HepG2 (cell line): Measurements from ENCODE around the gene SMG5. TPM values are rescaled to one million over a fixed set of nuclear protein-coding genes. Genes with fewer than 3 reads are reported as not detected.

Source experiments
- BATF2 ChIP-seq: sonication (generic); formaldehyde crosslinking; IDR thresholded peaks from 2 replicates; pipeline ENCODE4 v1.8.0; 2022; ENCODE audit warnings: mild to moderate bottlenecking, missing genetic modification reagents, moderate library complexity
- BRCA1 ChIP-seq: sonication (generic); formaldehyde crosslinking; IDR thresholded peaks from 2 replicates; pipeline ENCODE4 v1.4.0; 2020; ENCODE audit warnings: missing genetic modification reagents
- HHEX ChIP-seq: IDR thresholded peaks from 2 replicates; pipeline ENCODE4 v1.6.1; 2016; ENCODE audit warnings: control low read depth
- JUN ChIP-seq: sonication (generic); formaldehyde crosslinking; IDR thresholded peaks from 2 replicates; pipeline ENCODE4 v1.4.0; 2020; ENCODE audit warnings: mild to moderate bottlenecking, missing genetic modification reagents
- KLF6 ChIP-seq: IDR thresholded peaks from 2 replicates; pipeline ENCODE4 v1.8.0; 2016; ENCODE audit warnings: missing biosample characterization, missing genetic modification reagents
- MBD4 ChIP-seq: IDR thresholded peaks from 2 replicates; pipeline ENCODE4 v1.6.1; 2012; ENCODE audit warnings: low read length, inconsistent platforms, borderline replicate concordance
- MIXL1 ChIP-seq: IDR thresholded peaks from 2 replicates; pipeline ENCODE4 v1.6.1; 2016
- NFE2L2 ChIP-seq: fragments of 150-350 bp; IDR thresholded peaks from 2 replicates; pipeline ENCODE4 v1.6.1; 2014; ENCODE audit warnings: low read length
- RBFOX2 ChIP-seq: fragments of 200-400 bp; formaldehyde crosslinking; IDR thresholded peaks from 2 replicates; pipeline ENCODE4 v1.6.1; 2017; ENCODE audit warnings: low read depth, mild to moderate bottlenecking, low read length
- SALL1 ChIP-seq: sonication (generic); formaldehyde crosslinking; IDR thresholded peaks from 2 replicates; pipeline ENCODE4 v1.8.0; 2022; ENCODE audit warnings: mild to moderate bottlenecking, missing genetic modification reagents
- SCMH1 ChIP-seq: sonication (generic); formaldehyde crosslinking; IDR thresholded peaks from 2 replicates; pipeline ENCODE4 v1.9.0; 2021; ENCODE audit warnings: missing genetic modification reagents, mild to moderate bottlenecking, borderline replicate concordance
- ZIK1 ChIP-seq: sonication (generic); formaldehyde crosslinking; IDR thresholded peaks from 2 replicates; pipeline ENCODE4 v1.5.0; 2020; ENCODE audit warnings: mild to moderate bottlenecking, low read depth, missing genetic modification reagents, borderline replicate concordance
- ZNF20 ChIP-seq: sonication (generic); formaldehyde crosslinking; IDR thresholded peaks from 2 replicates; pipeline ENCODE4 v1.4.0; 2020; ENCODE audit warnings: mild to moderate bottlenecking, moderate library complexity, missing genetic modification reagents
- ZNF207 ChIP-seq: fragments of 450-650 bp; IDR thresholded peaks from 2 replicates; pipeline ENCODE4 v1.6.1; 2016; ENCODE audit warnings: antibody characterized with exemption, borderline replicate concordance
- ZNF510 ChIP-seq: sonication (generic); formaldehyde crosslinking; IDR thresholded peaks from 2 replicates; pipeline ENCODE4 v1.4.0; 2020; ENCODE audit warnings: low read depth, mild to moderate bottlenecking, missing genetic modification reagents
- ZNF512B ChIP-seq: sonication (generic); formaldehyde crosslinking; IDR thresholded peaks from 2 replicates; pipeline ENCODE4 v1.5.1; 2020; ENCODE audit warnings: missing genetic modification reagents, mild to moderate bottlenecking, borderline replicate concordance
- ZNF530 ChIP-seq: sonication (generic); formaldehyde crosslinking; IDR thresholded peaks from 2 replicates; pipeline ENCODE4 v1.5.0; 2020; ENCODE audit warnings: low read depth, mild to moderate bottlenecking, missing genetic modification reagents
- ZNF543 ChIP-seq: sonication (generic); formaldehyde crosslinking; IDR thresholded peaks from 2 replicates; pipeline ENCODE4 v1.4.0; 2020; ENCODE audit warnings: mild to moderate bottlenecking, missing genetic modification reagents
- ZNF615 ChIP-seq: sonication (generic); formaldehyde crosslinking; IDR thresholded peaks from 2 replicates; pipeline ENCODE4 v1.5.0; 2020; ENCODE audit warnings: mild to moderate bottlenecking, missing genetic modification reagents, borderline replicate concordance
- ZNF749 ChIP-seq: sonication (generic); formaldehyde crosslinking; IDR thresholded peaks from 2 replicates; pipeline ENCODE4 v1.8.0; 2022; ENCODE audit warnings: mild to moderate bottlenecking, missing genetic modification reagents, moderate library complexity, borderline replicate concordance
- ZNF761 ChIP-seq: sonication (generic); formaldehyde crosslinking; conservative IDR thresholded peaks from 2 replicates; pipeline ENCODE4 v1.4.0; 2020; ENCODE audit warnings: mild to moderate bottlenecking, missing genetic modification reagents
- ZNF781 ChIP-seq: sonication (generic); formaldehyde crosslinking; IDR thresholded peaks from 2 replicates; pipeline ENCODE4 v1.5.1; 2020; ENCODE audit warnings: borderline replicate concordance, mild to moderate bottlenecking, missing genetic modification reagents; ENCODE audit errors: not compliant biosample characterization
- ZSCAN30 ChIP-seq: sonication (generic); formaldehyde crosslinking; IDR thresholded peaks from 2 replicates; pipeline ENCODE4 v1.5.0; 2020; ENCODE audit warnings: mild to moderate bottlenecking, missing genetic modification reagents
- polyA plus RNA-seq, 8 experiments: library from polyadenylated mRNA; depleted of rRNA in 3 of 8; stranded (reverse) in 7 of 8; unstranded in 1 of 8; fragments of >200 nt; fragmentation: Illumina TruSeq in 4 of 8; extraction: Trizol in 4 of 8; gene quantifications; 2 replicates each; pipeline versions ENCODE4 v1.2.1 to v1.2.3, GENCODE V29; 2011 to 2016; ENCODE audit warnings: low read depth in 4 of 8, missing spikeins in 1 of 8, mixed read lengths in 1 of 8; ENCODE audit not compliant: insufficient read depth in 1 of 8
- total RNA-seq, 5 experiments: library from RNA; depleted of rRNA; stranded (reverse); fragments of >200 nt; fragmentation: Illumina TruSeq; extraction: Trizol; gene quantifications; 2 replicates each; pipeline ENCODE4 v1.2.3, GENCODE V29; 2016; ENCODE audit warnings: low read depth in 1 of 5
- TF ChIP-seq, protein P1 (sequence below): IDR thresholded peaks from 2 replicates; pipeline ENCODE4 v1.6.1; 2016; ENCODE audit warnings: low read depth
- TF ChIP-seq, protein P2 (sequence below): sonication (generic); formaldehyde crosslinking; IDR thresholded peaks from 2 replicates; pipeline ENCODE4 v1.5.0; 2020; ENCODE audit warnings: mild to moderate bottlenecking, missing genetic modification reagents

SMG5 gene
- total and polyA plus RNA-seq, 2 of the 13 experiments (the other 11 are each of a cell fraction or from before 2014, with no cell fraction given): 50.5 to 84.0 TPM

DNA sequence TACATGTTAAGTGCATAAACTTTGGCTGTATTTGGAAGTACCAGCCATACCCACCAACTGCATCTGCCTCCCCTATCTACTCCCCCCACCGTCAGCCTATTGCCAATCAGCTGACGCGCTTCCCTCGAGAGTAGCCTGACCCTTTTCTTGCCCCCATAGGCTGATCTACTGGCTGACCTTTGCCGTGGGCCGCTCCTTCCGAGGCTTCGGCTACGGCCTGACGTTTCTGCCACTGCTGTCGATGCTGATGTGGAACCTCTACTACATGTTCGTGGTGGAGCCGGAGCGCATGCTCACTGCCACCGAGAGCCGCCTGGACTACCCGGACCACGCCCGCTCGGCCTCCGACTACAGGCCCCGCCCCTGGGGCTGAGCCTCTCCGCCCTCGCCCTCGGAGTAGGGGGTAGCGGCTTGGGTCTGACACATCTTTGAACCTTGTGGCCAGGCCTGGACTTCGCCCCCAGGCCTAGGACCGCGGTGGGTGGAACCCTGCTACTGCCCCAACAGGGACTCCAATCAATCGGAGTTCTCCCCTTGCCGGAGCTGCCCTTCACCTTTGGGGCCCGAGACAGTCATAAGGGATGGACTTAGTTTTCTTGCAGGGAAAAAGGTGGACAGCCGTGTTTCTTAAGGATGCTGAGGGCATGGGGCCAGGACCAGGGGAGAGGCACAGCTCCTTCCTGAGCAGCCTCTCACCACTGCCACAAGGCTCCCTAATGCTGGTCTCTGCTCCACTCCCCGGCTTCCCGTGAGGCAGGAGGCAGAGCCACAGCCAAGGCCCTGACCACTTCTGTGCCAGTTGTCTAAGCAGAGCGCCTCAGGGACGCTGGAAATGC is 8.8 kb upstream of the SMG5 start (continued):
- peak; percentile 78 for TF ChIP-seq SALL1 (CRISPR knock-in tag)
- TF ChIP-seq ZNF761 (CRISPR knock-in tag): no peak
- no peak; the same call in 1 of the 2 replicates for TF ChIP-seq ZNF543 (CRISPR knock-in tag)
- no peak for TF ChIP-seq NFE2L2
- TF ChIP-seq ZNF207: no peak
- TF ChIP-seq ZNF530 (CRISPR knock-in tag): no peak
- TF ChIP-seq KLF6 (CRISPR knock-in tag): peak; percentile 26; the same call in 1 of the 2 replicates
- peak; percentile 41 for TF ChIP-seq MIXL1
- peak; percentile 87 for TF ChIP-seq RBFOX2
- no peak for TF ChIP-seq HHEX (CRISPR knock-in tag)
- TF ChIP-seq ZNF20: no peak
- no peak for TF ChIP-seq ZNF512B (CRISPR knock-in tag)
- no peak for TF ChIP-seq ZSCAN30 (CRISPR knock-in tag)
- TF ChIP-seq ZNF615 (CRISPR knock-in tag): no peak; the same call in 1 of the 2 replicates
- TF ChIP-seq BRCA1 (CRISPR knock-in tag): peak; percentile 64; the same call in 1 of the 2 replicates
- TF ChIP-seq ZIK1 (CRISPR knock-in tag): no peak
- TF ChIP-seq ZNF781 (CRISPR knock-in tag): peak; percentile 78
- no peak for TF ChIP-seq MBD4
- TF ChIP-seq, protein P1, sequence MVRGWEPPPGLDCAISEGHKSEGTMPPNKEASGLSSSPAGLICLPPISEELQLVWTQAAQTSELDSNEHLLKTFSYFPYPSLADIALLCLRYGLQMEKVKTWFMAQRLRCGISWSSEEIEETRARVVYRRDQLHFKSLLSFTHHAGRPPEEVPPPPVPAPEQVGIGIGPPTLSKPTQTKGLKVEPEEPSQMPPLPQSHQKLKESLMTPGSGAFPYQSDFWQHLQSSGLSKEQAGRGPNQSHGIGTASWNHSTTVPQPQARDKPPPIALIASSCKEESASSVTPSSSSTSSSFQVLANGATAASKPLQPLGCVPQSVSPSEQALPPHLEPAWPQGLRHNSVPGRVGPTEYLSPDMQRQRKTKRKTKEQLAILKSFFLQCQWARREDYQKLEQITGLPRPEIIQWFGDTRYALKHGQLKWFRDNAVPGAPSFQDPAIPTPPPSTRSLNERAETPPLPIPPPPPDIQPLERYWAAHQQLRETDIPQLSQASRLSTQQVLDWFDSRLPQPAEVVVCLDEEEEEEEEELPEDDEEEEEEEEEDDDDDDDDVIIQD: peak; percentile 74; the same call in 1 of the 2 replicates
- no peak for TF ChIP-seq BATF2
- TF ChIP-seq, protein P2, sequence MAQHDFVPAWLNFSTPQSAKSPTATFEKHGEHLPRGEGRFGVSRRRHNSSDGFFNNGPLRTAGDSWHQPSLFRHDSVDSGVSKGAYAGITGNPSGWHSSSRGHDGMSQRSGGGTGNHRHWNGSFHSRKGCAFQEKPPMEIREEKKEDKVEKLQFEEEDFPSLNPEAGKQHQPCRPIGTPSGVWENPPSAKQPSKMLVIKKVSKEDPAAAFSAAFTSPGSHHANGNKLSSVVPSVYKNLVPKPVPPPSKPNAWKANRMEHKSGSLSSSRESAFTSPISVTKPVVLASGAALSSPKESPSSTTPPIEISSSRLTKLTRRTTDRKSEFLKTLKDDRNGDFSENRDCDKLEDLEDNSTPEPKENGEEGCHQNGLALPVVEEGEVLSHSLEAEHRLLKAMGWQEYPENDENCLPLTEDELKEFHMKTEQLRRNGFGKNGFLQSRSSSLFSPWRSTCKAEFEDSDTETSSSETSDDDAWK: no peak
- no peak for TF ChIP-seq SCMH1 (CRISPR knock-in tag)
- TF ChIP-seq ZNF510 (CRISPR knock-in tag): no peak
- TF ChIP-seq ZNF749: peak; percentile 84; the same call in 1 of the 2 replicates
- no peak for TF ChIP-seq JUN
